Measurements from ENCODE around the gene ANGPTL1. TPM values are rescaled to one million over a fixed set of nuclear protein-coding genes. Genes with fewer than 3 reads are reported as not detected.

The ANGPTL1 gene
- total and polyA plus RNA-seq, 2 of the 13 experiments (the other 11 are each of a cell fraction or from before 2014, with no cell fraction given), result 2.9 to 9.3 TPM

GRCh38 chr1:178877896-178878295 lies 7.0 kb upstream of the ANGPTL1 start:
- Histone ChIP-seq H3K4me1 (ENCODE audit: insufficient read depth, low read length) (peaks cover 1% of the 10 kb centered on the region), H3K27me3 (ENCODE audit: control insufficient read depth in 1 of 2, insufficient read depth in 2 of 2, low read length in 2 of 2) (no peaks in the 10 kb centered on the region), H3K4me2 (ENCODE audit: low read depth, low read length) (no peak overlapping the region), H2AFZ (ENCODE audit: low read length) (no peak overlapping the region), H3K4me3 (replicated peaks in 1 of 3; ENCODE audit: insufficient read depth in 1 of 3, low read depth in 2 of 3, low read length in 3 of 3) (no peak overlapping the region), H4K20me1 (ENCODE audit: insufficient read depth, low read length) (no peaks in the 10 kb centered on the region), H3K36me3 (replicated peaks in 1 of 2; ENCODE audit: control insufficient read depth in 1 of 2, insufficient read depth in 2 of 2, low read length in 2 of 2) (peaks cover 0 to 10% of the 10 kb centered on the region in 2 experiments; a peak in 1 of 5 replicates), H3K79me2 (ENCODE audit: insufficient read depth, low read length) (no peaks in the 10 kb centered on the region), H3K9me3 (ENCODE audit: low read length) (no peaks in the 10 kb centered on the region), H3K27ac (ENCODE audit: extremely low read length, insufficient read depth, low read length) (no peak overlapping the region), H3K9ac (ENCODE audit: insufficient read depth, low read depth, low read length) (no peak overlapping the region)
- POLR2A ChIA-PET, result no interaction called here
- DNase-seq (ENCODE audit: low spot score) (no peak), ATAC-seq (no peak), FAIRE-seq (no peak)
- no TSS peak for BruUV-seq (replicated peaks)
- CTCF ChIA-PET (ENCODE audit: low intra/inter-chr PET ratio, low total read pairs), result no interaction called here
- no peak for TF ChIP-seq ZNF740 (CRISPR knock-in tag; IDR thresholded peaks at IDR 0.05)
- no peak for TF ChIP-seq CEBPZ (IDR thresholded peaks at IDR 0.05; ENCODE audit: low read length)
- TF ChIP-seq TIGD3 (CRISPR knock-in tag; IDR thresholded peaks at IDR 0.05; ENCODE audit: borderline replicate concordance), result no peak
- TF ChIP-seq ZNF558 (CRISPR knock-in tag; IDR thresholded peaks at IDR 0.05; ENCODE audit: borderline replicate concordance), result no peak
- TF ChIP-seq TAF1 (CRISPR knock-in tag; IDR thresholded peaks at IDR 0.05), result no peak
- TF ChIP-seq ZUFSP (CRISPR knock-in tag; IDR thresholded peaks at IDR 0.05; ENCODE audit: borderline replicate concordance), result no peak
- TF ChIP-seq ZNF3 (CRISPR knock-in tag; IDR thresholded peaks at IDR 0.05), result no peak
- TF ChIP-seq NFKB2 (CRISPR knock-in tag; IDR thresholded peaks at IDR 0.05; ENCODE audit: borderline replicate concordance), result no peak
- no peak for TF ChIP-seq DNMT1 (CRISPR knock-in tag; IDR thresholded peaks at IDR 0.05)
- no peak for TF ChIP-seq ZNF230 (CRISPR knock-in tag; IDR thresholded peaks at IDR 0.05)
- TF ChIP-seq MED13 (CRISPR knock-in tag; IDR thresholded peaks at IDR 0.05), result no peak
- TF ChIP-seq NAIF1 (CRISPR knock-in tag; IDR thresholded peaks at IDR 0.05; ENCODE audit: borderline replicate concordance), result no peak
- intact Hi-C loops (cut with micrococcal nuclease; ENCODE audit: unreplicated experiment) (loop anchor here (10.0 kb wide), 1 partner anchor 333 kb away; no protein-coding TSS in a partner anchor), in situ Hi-C loops (cut with HindIII; ENCODE audit: extremely low pct_ligation_motif_present, low pct_unique_long_range_greater_than_20kb) (no loop called here)
- 81% methylated on average over 3 of the region's 3 CpGs for WGBS (ENCODE audit: low lambda C conversion rate)
